HG03457 (cell line): Measurements from ENCODE around the gene DR1.
A peak's percentile ranks its signal among the peaks of the same experiment; 100 is the strongest.
"Not testable (repeated sequence)": the region's sequence is repeated elsewhere in the genome, so short reads cannot be mapped to it uniquely, and the experiment has no call there.

ENCODE experiments used
- ATAC-seq: cut with Tn5 transposase; IDR thresholded peaks from one replicate; pipeline ENCODE4 v1.9.1; 2021; ENCODE audit warnings: moderate number of reproducible peaks; ENCODE audit not compliant: unreplicated experiment

Gene DR1

DNA sequence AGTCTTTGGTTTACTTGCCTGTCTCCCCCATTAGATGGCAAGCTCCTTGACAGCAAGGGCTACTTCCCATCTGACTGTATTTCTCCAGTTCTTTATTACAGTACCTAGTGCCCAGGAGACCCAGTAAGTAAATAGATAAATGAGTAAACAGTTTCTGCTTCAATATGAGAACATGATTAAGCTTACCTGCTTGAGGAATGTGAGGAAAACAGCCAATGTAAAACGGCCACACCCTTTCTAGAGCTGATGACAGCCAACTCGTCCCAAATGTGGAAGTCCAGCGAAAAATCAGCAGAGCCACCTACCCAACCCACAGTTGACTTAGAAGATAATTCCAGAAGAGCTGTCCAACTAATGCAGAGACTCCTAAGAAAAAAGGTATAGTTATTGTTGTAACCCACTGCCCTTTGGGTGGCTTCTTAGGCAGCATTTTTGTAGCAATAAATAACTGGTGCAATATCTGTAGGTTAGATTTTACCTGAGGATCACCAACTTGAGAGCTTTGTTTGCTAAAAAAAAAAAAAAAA is 6.5 kb upstream of the DR1 start:
- ATAC-seq: no peak

DNA sequence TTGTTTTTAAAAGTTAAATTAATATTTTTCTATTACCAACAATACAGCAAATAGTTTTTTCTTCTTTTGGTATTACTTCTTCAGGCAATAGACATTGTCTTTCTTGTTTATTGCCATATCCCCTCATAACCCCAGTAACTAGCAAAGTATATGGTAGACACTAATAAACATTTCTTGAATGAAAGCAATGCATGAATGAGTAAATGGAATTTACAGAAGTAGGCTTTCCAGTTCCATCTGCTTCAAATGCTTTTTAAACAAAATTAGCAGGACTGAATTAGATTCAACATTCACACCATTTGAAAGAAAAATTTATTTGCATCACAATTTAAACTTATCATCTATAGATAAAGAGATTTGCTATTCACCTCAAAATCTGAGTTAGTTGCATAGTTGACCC is 5.6 kb upstream of the DR1 start:
- ATAC-seq: no peak

GRCh38 chr1:93344484-93344883 is 1.2 kb upstream of the DR1 start:
- no peak for ATAC-seq

DNA sequence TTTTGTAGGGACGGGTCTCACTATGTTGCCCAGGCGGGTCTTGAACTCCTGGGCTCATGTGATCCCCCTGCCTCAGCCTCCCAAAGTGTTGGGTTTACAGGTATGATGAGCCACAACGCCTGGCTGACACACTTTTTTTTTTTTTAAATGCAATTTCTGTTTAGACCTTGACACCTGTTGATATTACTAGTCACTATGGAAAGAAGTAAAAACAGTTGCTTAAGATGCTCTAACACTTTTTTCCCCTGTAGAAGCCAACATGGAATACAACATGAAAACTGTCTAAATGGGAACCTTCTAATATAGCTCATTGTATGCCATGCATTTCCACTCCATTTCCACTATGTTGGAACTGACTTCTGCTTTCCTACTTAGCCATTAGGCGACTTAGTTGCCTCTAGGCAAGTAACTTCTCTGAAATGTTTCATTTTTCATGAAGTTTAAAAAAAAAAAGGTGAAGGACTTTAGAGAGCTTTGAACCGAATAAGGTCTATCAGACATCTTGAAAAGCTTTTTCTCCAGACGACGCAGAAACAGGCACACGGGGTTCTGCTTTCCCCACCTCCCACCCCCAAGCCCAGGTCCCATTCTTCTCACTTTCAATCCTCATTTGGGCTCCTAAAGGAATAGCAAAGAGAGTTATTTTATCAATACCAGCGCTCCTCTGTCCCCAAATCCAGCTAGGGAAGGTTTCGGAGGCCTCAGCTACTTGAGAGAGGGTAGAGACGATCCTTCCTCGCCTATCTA is 648 bp upstream of the DR1 start:
- ATAC-seq: no peak

DNA sequence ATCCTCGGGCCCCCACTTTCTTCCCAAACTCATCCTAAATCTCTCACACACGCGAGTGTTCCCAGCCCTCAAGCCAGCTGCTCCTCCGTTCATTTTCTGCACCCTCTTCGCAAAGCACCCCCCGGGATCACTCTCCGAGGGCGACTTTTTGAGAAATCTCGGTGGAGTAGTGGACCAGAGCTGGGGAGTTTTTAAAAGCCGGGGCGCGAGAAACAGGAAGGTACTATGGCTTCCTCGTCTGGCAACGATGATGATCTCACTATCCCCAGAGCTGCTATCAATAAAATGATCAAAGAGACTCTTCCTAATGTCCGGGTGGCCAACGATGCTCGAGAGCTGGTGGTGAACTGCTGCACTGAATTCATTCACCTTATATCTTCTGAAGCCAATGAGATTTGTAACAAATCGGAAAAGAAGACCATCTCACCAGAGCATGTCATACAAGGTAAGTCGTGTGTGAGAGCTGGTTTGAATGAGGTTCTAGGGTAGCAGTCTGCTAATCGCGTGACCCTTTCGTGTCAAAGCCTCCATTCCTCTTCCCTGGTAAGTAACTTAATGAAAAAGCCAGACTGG is 800 bp downstream of the DR1 start:
- ATAC-seq: peak; percentile 31

DNA sequence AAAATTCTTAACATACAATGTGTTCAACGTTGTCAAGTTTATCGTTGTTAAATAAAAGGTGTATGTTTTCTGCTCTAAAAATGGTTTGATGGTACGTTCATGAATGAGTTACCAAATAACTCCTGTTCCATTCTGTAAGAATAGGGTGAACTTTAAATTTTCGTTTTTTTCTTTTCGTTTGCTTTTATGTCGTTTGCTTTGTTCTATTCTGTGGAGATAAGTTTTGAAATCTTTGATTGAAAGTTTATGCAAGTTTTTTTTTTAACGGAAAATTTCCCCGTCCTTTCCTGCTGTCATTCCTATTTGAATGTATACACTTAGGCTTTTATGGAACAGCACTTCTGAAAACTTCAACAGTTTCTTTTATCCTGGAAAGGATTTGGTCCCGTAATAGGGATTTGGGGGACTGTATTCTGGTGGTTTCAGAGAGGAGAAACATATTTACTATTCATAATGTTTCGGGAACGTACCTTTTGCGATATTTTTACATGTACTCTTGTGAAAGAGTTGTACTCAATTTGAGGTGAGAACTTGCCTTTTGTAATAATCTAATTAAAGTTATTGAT is 1.7 kb downstream of the DR1 start:
- ATAC-seq: no peak

DNA sequence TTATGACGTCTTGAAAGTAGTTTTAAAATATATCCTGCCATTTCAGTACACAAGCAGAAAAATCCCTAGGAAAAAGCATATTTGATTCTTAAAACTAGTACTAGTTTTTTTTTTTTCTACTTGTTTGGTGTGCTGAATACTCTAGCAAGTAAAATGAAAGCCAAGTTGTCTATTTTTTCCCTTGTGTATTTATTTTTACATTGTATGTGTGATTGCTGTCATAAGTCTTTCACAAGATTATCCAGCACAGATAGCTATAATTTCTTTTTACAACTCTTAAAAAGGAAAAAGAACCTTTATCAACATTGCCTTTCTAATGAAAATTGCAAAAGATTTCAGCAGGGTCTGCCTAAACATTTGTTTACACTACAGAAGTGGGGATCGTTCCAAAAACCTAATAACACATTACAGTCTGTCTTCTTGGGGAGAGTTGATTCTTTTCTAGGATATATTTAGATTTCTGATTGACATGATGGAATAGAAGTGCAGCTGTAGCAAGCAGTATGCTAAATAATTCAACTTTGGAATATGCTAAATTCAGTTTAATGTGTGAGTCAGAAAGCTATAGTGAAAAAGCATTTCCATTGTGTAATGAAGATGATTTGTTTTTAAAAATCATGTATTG is 2.5 kb downstream of the DR1 start:
- ATAC-seq: no peak

- ATAC-seq: no peak
These were observed 3.8 kb downstream of the DR1 start for GRCh38 chr1:93349231-93350135.

DNA sequence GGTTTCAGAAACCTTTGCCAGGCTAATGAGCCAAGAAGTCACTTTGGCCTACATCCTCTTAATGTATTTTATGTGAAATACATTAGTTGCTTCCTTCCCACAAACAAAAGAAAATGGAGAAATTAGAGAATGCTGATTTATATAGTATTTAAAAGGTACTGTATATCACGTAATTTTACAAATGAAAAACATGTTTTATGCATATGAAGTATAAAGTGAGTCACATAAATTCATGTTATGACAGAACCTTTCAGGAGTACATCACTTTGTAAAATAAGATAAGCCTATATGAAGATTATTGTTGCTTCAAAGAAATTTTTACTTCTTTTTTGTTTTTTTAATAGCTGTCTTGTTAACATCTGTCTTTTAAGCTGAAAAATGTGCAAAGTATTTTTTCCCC is 4.6 kb downstream of the DR1 start:
- no peak for ATAC-seq

DNA sequence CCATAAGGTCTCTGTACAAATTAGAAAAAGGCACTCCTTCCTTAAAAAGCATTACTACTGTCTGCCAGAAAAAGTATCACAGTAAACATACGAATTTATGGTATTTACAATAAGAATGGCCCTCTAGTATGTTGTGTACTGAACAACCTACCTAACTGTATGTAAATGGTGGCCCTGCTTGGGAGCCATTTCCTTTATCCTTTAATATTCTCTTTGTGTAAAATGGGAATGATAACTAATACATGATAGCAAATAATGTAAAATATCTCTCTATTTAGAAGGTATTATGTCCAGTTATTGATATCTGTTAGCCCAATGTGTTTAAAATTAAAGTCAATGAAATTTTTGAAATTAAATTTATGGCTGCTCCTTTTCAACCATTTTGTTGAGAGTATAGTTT is 5.2 kb downstream of the DR1 start:
- ATAC-seq: no peak

DNA sequence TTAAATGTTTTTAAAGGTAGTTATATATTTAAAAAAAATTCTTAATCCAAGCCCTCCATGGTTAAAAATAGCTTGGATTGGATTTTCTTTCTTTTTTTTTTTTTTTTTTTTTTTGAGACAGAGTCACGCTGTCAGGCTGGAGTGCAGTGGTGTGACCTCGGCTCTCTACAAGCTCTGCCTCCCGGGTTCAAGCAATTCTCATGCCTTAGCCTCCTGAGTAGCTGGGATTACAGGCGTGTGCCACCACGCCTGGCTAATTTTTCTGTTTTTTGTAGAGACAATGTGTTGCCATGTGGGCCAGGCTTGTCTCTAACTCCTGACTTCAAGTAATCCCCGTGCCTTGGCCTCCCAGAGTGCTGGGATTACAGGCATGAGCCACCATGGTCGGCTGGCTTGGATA is 5.6 kb downstream of the DR1 start:
- not testable (repeated sequence) for ATAC-seq

DNA sequence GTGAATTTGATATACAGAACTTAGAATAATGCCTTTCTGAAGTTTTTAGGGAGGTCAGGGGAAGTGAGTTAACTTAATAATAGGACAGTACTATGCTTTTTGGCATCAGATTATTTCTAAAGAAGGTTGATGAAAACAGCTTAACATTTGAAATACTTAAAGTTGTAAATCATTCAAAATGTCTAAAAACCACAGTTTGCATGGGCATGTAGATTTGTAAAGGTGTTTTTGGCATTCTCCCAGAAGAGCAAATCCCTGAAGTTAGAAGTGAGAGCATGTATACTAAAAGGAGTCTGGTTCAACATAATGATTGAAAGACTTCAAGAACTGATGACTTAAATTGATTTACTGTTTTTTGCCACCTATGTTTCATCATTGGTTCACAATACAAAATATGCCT is 6.7 kb downstream of the DR1 start:
- ATAC-seq: no peak

DNA sequence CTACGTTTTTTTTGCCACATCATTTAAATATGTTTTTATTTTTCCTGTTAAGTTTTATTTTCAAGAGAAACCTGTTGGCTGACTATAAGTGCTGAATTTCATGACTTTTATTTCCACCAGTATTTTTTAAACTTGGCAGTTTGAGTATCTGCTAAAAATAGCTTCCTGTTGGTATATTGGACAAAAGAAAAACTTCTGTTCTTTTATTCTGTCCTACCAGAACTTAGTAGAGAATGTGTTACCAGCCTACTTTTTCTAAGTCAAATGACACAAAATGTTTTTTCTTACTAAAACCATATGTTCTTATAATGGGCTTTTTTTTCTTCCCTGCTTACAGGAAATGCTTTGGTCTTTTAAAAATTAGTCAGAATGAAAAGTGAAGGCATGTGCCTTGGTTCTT is 7.6 kb downstream of the DR1 start:
- ATAC-seq: no peak

GRCh38 chr1:93354749-93355148 is 9.0 kb downstream of the DR1 start:
- ATAC-seq: no peak

DNA sequence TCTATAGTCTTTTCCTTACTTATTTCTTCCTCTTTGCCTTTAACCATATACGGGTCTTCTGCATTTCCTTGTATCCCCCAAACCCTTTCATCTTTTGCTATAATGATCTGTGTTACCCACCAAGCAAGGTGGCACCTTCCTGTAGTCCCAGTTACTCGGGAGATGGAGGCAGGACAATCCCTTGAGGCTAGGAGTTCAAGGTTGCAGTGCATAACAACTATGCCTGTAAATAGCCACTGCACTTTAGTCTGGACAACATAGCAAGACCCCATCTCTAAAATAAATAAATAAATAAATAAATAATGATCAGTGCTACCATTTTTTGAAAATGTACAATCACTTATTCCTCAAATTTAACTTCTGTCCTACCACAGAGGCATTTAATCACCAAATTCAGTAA is 11.5 kb downstream of the DR1 start:
- no peak for ATAC-seq

GRCh38 chr1:93358293-93358692 is 12.6 kb downstream of the DR1 start:
- no peak for ATAC-seq

DNA sequence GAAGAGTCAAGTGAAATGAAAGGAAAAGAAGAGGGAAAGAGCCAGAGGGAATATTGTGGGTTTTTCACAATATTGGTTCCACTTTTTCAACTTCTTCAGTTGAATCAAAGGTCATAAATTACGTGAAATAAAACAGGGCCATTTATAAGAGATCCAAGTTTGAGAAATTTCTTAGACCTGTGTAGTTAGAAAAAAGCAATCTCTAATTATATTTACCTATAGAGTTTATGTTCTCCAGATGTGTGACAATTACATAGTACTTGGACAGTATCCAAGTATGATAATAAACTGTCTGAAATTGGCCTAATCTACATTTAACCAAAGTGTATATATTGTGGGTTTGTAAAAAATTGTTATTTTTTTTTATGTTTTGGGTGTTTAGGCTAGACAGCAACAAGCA is 14.4 kb downstream of the DR1 start:
- no peak for ATAC-seq

DNA sequence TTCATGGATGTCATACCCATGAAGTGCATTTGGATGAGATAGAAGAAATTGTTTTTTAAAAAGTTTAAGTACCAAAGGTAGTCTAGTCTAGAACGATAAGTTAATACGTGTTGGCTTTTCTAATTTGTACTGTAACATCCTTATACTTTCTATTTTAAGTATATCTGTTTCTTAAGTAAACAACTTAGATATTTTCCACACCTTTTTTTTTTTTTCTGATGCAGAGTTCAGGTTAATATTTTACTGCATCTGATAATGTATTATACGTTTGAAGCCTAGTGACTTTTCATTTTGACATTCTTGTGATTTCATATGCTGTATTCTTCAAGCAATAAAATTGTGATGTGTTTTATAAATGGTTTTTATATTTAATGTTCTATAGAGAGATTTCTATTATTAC is 16.5 kb downstream of the DR1 start:
- no peak for ATAC-seq

GRCh38 chr1:93365813-93366212 is 20.1 kb downstream of the DR1 start:
- no peak for ATAC-seq

- no peak for ATAC-seq
These were observed 24.0 kb downstream of the DR1 start for GRCh38 chr1:93369734-93370133.
